Naive thymus-derived CD4-positive, alpha-beta T cell (primary cell): Measurements from ENCODE around the gene HOXB8. TPM values are rescaled to one million over a fixed set of nuclear protein-coding genes. Genes with fewer than 3 reads are reported as not detected.

Source experiments
- ATAC-seq: fragments of 150-1000 bp; cut with Tn5 transposase; 2 replicates; pipeline ENCODE4 v1.10.0; 2021; ENCODE audit warnings: mild to moderate bottlenecking, moderate library complexity
- CTCF ChIA-PET: fragments of 350-600 bp; sonication (Branson Sonifier 250); formaldehyde crosslinking; loops from one replicate; lab custom pipeline; 2021; ENCODE audit warnings: antibody characterized with exemption; lab: Charles Lee
- POLR2A ChIA-PET: fragments of 350-600 bp; sonication (Branson Sonifier 250); formaldehyde crosslinking; loops from one replicate; lab custom pipeline; 2021; ENCODE audit warnings: antibody characterized with exemption, inconsistent platforms; lab: Charles Lee
- DNase-seq, 9 donors: peaks; one replicate each; pipeline versions ENCODE4 v3.0.0 to v3.0.0-alpha.2; 2020 to 2022; ENCODE audit warnings: mixed read lengths in 1 of 9
- H3K27ac ChIP-seq: one replicate; pipeline ENCODE4 v1.7.0; 2013; ENCODE audit warnings: mild to moderate bottlenecking, low read depth, low read length, moderate library complexity
- H3K27me3 ChIP-seq, 2 donors: one replicate each; pipeline ENCODE4 v1.7.0; 2013; ENCODE audit warnings: low read length in 2 of 2, mild to moderate bottlenecking in 2 of 2, moderate library complexity in 2 of 2; ENCODE audit not compliant: control insufficient read depth in 2 of 2, insufficient read depth in 2 of 2
- H3K36me3 ChIP-seq, 3 experiments: 1 replicate in 2 of 3; 2 replicates in 1 of 3; pipeline ENCODE4 v1.7.0; 2013; ENCODE audit warnings: low read length in 3 of 3, mild to moderate bottlenecking in 3 of 3, moderate library complexity in 1 of 3; ENCODE audit not compliant: insufficient read depth in 3 of 3, control insufficient read depth in 2 of 3
- H3K4me1 ChIP-seq, 2 donors: one replicate each; pipeline ENCODE4 v1.7.0; 2013; ENCODE audit warnings: low read length in 2 of 2, mild to moderate bottlenecking in 2 of 2, moderate library complexity in 1 of 2; ENCODE audit not compliant: control insufficient read depth in 2 of 2, insufficient read depth in 2 of 2
- H3K4me3 ChIP-seq: 2 replicates; pipeline ENCODE4 v1.7.0; 2013; ENCODE audit warnings: mild to moderate bottlenecking, low read length
- H3K9me3 ChIP-seq, 3 experiments: 1 replicate in 2 of 3; 2 replicates in 1 of 3; pipeline ENCODE4 v1.7.0; 2013; ENCODE audit warnings: low read length in 3 of 3; ENCODE audit not compliant: control insufficient read depth in 2 of 3
- H3K27ac Mint-ChIP-seq, 9 donors: one replicate each; pipeline ENCODE4 v1.8.0; 2020 to 2022; ENCODE audit warnings: mixed read lengths in 9 of 9, mild to moderate bottlenecking in 8 of 9, moderate library complexity in 5 of 9, inconsistent platforms in 2 of 9
- H3K27me3 Mint-ChIP-seq, 5 donors: one replicate each; pipeline ENCODE4 v1.8.0; 2021 to 2022; ENCODE audit warnings: mixed read lengths in 5 of 5, mild to moderate bottlenecking in 1 of 5
- H3K36me3 Mint-ChIP-seq, 5 donors: one replicate each; pipeline ENCODE4 v1.8.0; 2020 to 2022; ENCODE audit warnings: mixed read lengths in 5 of 5, mild to moderate bottlenecking in 3 of 5, inconsistent platforms in 1 of 5
- H3K4me1 Mint-ChIP-seq, 7 donors: one replicate each; pipeline ENCODE4 v1.8.0; 2020 to 2022; ENCODE audit warnings: mixed read lengths in 7 of 7, mild to moderate bottlenecking in 3 of 7, inconsistent platforms in 1 of 7
- H3K4me3 Mint-ChIP-seq, 10 donors: one replicate each; pipeline ENCODE4 v1.8.0; 2020 to 2022; ENCODE audit warnings: mild to moderate bottlenecking in 10 of 10, mixed read lengths in 10 of 10, moderate library complexity in 6 of 10, inconsistent platforms in 2 of 10
- H3K9me3 Mint-ChIP-seq, 11 donors: one replicate each; pipeline ENCODE4 v1.8.0; 2020 to 2022; ENCODE audit warnings: mixed read lengths in 11 of 11, mild to moderate bottlenecking in 4 of 11, inconsistent platforms in 1 of 11, moderate library complexity in 1 of 11
- intact Hi-C, 2 donors: fragments of 100-400 bp; cut with micrococcal nuclease; formaldehyde crosslinking; loops; one replicate each; pipeline ENCODE4 v1.15.1; 2023
- polyA plus RNA-seq, 2 donors: library from polyadenylated mRNA; unstranded; fragments of 300-500 nt; fragmentation: Illumina TruSeq; gene quantifications; one replicate each; pipeline ENCODE4 v1.2.3, GENCODE V29; 2021
- total RNA-seq, 6 experiments: library from RNA in 5 of 6; stranded (reverse) in 5 of 6; gene quantifications; 1 replicate in 5 of 6; 2 replicates in 1 of 6; pipeline ENCODE4 v1.2.3 and lab custom pipeline; 2021 to 2026

Gene HOXB8
- total and polyA plus RNA-seq, 7 experiments from 2014 or later = not detected

GRCh38 chr17:48639982-48640857, 25.1 kb upstream of the HOXB8 start:
- peaks cover 11 to 22% (median 16%) of the 10 kb centered on the region in 7 donors for H3K4me1 Mint-ChIP-seq
- peaks cover 84 to 100% (median 94%) of the 10 kb centered on the region in 5 donors for H3K27me3 Mint-ChIP-seq
- CTCF ChIA-PET = no interaction called here
- H3K36me3 Mint-ChIP-seq = no peaks in the 10 kb centered on the region
- no peak overlapping the region for H3K27ac Mint-ChIP-seq
- no peak for ATAC-seq
- no peak for DNase-seq
- Histone ChIP-seq H3K4me3 (no peak overlapping the region), H3K36me3 (no peaks in the 10 kb centered on the region), H3K27ac (no peak overlapping the region), H3K27me3 (peaks cover 4 to 48% of the 10 kb centered on the region in 2 donors), H3K4me1 (peaks cover 0 to 6% of the 10 kb centered on the region in 2 donors), H3K9me3 (no peaks in the 10 kb centered on the region)
- H3K4me3 Mint-ChIP-seq = no peak overlapping the region
- H3K9me3 Mint-ChIP-seq = peaks cover 0 to 3% (median 0%) of the 10 kb centered on the region in 11 donors
- POLR2A ChIA-PET = no interaction called here
- intact Hi-C loops = loop anchor here in 1 of 2 donors (5.0 kb wide), 1 partner anchor 87 kb away; the partner anchor contains the start of gene HOXB13

DNA sequence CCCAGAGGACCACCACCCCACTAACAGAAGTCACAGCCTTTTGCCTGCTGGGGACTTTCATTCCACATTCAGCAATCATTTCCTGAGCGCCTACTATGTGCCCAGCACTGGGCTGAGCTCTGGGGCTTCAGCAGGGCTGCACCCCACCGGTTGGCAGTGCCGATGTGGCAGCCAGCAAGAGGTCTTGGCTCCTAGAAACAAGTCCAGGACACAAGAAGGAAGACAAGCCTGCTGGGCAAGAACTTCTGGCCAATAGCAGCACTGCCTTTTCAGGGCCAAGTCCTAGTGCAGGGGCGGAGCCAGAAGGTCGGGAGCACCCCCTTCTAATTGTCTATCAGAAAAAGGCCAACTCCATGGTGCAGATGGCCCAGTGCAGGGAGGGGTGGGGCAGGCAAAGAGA, 24.0 kb upstream of the HOXB8 start:
- ATAC-seq (no peak), DNase-seq (no peak)
- peaks cover 84 to 100% (median 92%) of the 10 kb centered on the region in 5 donors for H3K27me3 Mint-ChIP-seq
- no peaks in the 10 kb centered on the region for H3K36me3 Mint-ChIP-seq
- H3K27ac Mint-ChIP-seq = no peak overlapping the region
- H3K27me3 ChIP-seq = peaks cover 12 to 49% of the 10 kb centered on the region in 2 donors
- CTCF ChIA-PET = no interaction called here
- peaks cover 0 to 3% (median 0%) of the 10 kb centered on the region in 11 donors for H3K9me3 Mint-ChIP-seq
- H3K4me3 ChIP-seq = no peak overlapping the region
- no peak overlapping the region for H3K27ac ChIP-seq
- peaks cover 0 to 6% of the 10 kb centered on the region in 2 donors for H3K4me1 ChIP-seq
- intact Hi-C loops = no loop called here
- peaks cover 11 to 22% (median 16%) of the 10 kb centered on the region in 7 donors for H3K4me1 Mint-ChIP-seq
- H3K36me3 ChIP-seq = no peaks in the 10 kb centered on the region
- no peaks in the 10 kb centered on the region for H3K9me3 ChIP-seq
- no peak overlapping the region for H3K4me3 Mint-ChIP-seq
- POLR2A ChIA-PET = no interaction called here

DNA sequence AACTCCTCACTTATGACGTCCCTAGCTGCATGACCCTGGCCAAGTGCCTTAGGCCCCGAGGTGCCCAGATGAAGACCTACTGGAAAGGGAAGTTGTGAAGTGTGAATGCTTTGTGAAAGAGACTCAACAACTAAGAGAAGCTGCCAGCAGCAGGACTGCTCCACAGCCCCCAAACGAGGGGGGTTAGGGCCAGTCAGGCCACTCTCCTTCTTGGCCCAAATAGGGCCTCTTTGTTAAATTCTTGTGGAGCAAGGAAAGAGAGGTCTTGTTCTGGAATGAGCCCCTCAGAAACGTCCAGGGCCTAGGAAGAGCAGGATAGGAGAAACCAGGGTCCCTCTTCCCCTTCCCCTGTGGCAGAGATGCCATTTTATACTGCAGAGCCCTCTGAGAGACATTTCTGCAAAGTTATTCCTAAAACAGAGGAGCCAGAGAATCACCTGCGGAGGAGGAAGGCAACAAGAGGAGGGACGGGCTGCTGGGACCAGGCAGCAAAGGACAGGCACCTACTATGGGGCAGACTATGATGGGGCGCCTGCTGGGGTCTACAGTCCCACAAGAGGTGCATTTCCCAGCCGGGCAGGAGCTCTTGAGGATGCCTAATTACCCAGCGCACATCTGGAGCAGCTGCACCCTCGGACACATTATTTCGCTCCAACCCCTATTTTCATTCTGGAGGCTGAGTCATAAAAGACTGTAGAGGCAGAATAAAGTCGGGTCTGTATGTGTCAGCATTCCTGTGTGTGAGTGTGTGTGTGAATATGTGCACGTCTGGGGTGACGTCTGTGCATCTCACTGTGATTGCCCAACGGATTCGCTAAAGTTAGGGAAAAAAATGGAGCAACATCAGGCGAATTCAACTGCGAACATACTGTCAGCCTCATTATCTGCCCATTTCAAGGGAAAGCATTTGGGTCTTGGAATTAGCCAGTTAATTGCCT, 22.5 kb upstream of the HOXB8 start:
- Mint-ChIP-seq H3K9me3 (peaks cover 0 to 5% (median 0%) of the 10 kb centered on the region in 11 donors), H3K27ac (no peak overlapping the region), H3K36me3 (peaks cover 0 to 4% (median 0%) of the 10 kb centered on the region in 5 donors), H3K4me1 (peaks cover 13 to 26% (median 19%) of the 10 kb centered on the region in 7 donors), H3K27me3 (peaks cover 80 to 98% (median 92%) of the 10 kb centered on the region in 5 donors), H3K4me3 (peak overlapping the region in 2 of 10 donors; percentile 23 to 57)
- CTCF ChIA-PET = interaction anchor here (0.5 to 1.5 kb wide), 2 partner anchors 15 to 72 kb away, joined by 5 to 7 read pairs; no protein-coding TSS in a partner anchor
- Histone ChIP-seq H3K4me3 (no peak overlapping the region), H3K36me3 (no peaks in the 10 kb centered on the region), H3K9me3 (no peaks in the 10 kb centered on the region), H3K27me3 (peaks cover 12 to 45% of the 10 kb centered on the region in 2 donors), H3K27ac (no peak overlapping the region), H3K4me1 (peaks cover 0 to 12% of the 10 kb centered on the region in 2 donors)
- POLR2A ChIA-PET = interaction anchor here (1.3 kb wide), 1 partner anchor 18 kb away, joined by 3 read pairs; no protein-coding TSS in a partner anchor
- intact Hi-C loops = no loop called here
- DNase-seq (no peak), ATAC-seq (no peak)

DNA sequence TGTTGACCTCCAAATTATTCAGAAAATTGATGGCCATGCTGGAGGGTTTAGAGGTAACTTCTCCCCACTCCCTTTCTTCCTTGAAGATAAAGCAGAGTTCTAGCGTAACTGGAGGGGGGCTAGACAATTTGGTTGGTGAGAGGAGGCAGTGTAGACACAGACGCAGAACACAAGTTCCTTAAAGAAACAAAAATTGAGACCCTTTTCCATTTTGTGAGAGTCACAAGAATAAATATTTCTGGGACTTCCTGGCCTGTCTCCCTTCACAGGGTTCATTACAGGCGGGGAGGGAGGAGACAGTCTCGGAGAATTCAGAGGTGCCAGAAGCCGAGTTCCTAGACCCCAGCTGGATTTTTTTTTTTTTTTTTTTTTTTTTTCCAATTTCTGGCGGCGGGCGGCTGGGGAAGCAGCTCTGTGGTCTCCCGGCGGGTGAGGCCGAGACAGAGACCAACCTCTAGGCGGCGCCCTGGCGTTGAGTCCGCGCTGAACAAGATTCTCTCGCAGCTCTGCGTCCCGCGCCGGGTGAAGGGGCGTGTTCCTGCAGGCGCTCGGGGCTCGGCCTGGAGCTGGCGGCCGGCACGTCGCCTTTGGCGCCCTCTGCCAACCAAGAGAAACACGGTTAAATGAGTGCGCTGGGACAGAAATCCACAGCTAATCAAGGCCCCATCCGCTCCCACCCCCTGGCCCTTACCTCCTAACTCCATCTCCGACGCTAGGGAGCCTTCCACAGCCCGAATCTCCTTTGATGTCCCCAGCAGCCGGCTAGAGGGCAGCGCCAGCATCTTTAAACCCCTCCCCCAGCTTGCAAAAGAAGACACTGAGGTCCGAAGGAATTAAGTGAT, 21.3 kb upstream of the HOXB8 start:
- POLR2A ChIA-PET = interaction anchor here (1.3 kb wide), 1 partner anchor 19 kb away, joined by 3 read pairs; no protein-coding TSS in a partner anchor
- peaks cover 18 to 40% of the 10 kb centered on the region in 2 donors for H3K27me3 ChIP-seq
- no peak overlapping the region for H3K4me3 ChIP-seq
- peak overlapping the region in 7 of 10 donors; percentile 2 to 61 (median 54) for H3K4me3 Mint-ChIP-seq
- peaks cover 0 to 4% (median 0%) of the 10 kb centered on the region in 11 donors for H3K9me3 Mint-ChIP-seq
- peaks cover 0 to 4% (median 0%) of the 10 kb centered on the region in 5 donors for H3K36me3 Mint-ChIP-seq
- H3K27me3 Mint-ChIP-seq = peaks cover 74 to 98% (median 88%) of the 10 kb centered on the region in 5 donors
- peaks cover 0 to 6% of the 10 kb centered on the region in 2 donors for H3K4me1 ChIP-seq
- intact Hi-C loops = no loop called here
- CTCF ChIA-PET = interaction anchor here (0.5 to 1.5 kb wide), 4 partner anchors 13 to 345 kb away, joined by 3 to 7 read pairs (median 4); no protein-coding TSS in a partner anchor
- ATAC-seq (peak; percentile 84), DNase-seq (peak in 6 of 9 donors; percentile 29 to 73 (median 48))
- peak overlapping the region in 1 of 9 donors; percentile 25 for H3K27ac Mint-ChIP-seq
- H3K36me3 ChIP-seq = no peaks in the 10 kb centered on the region
- peaks cover 9 to 19% (median 17%) of the 10 kb centered on the region in 7 donors for H3K4me1 Mint-ChIP-seq
- no peaks in the 10 kb centered on the region for H3K9me3 ChIP-seq
- no peak overlapping the region for H3K27ac ChIP-seq

- H3K36me3 ChIP-seq = no peaks in the 10 kb centered on the region
- Mint-ChIP-seq H3K36me3 (peaks cover 0 to 4% (median 0%) of the 10 kb centered on the region in 5 donors), H3K9me3 (peaks cover 0 to 6% (median 0%) of the 10 kb centered on the region in 11 donors), H3K27ac (peak overlapping the region in 1 of 9 donors; percentile 48), H3K27me3 (peaks cover 78 to 98% (median 89%) of the 10 kb centered on the region in 5 donors), H3K4me1 (peaks cover 6 to 16% (median 14%) of the 10 kb centered on the region in 7 donors), H3K4me3 (peak overlapping the region in 7 of 10 donors; percentile 16 to 77 (median 52))
- DNase-seq = no peak
- no peaks in the 10 kb centered on the region for H3K9me3 ChIP-seq
- CTCF ChIA-PET = no interaction called here
- peaks cover 0 to 6% of the 10 kb centered on the region in 2 donors for H3K4me1 ChIP-seq
- no peak overlapping the region for H3K27ac ChIP-seq
- no peak overlapping the region for H3K4me3 ChIP-seq
- peaks cover 18 to 41% of the 10 kb centered on the region in 2 donors for H3K27me3 ChIP-seq
- no peak for ATAC-seq
- POLR2A ChIA-PET = no interaction called here
- intact Hi-C loops = no loop called here
Observed at GRCh38 chr17:48634493-48635208, 19.6 kb upstream of the HOXB8 start.
